K562 (cell line): ENCODE results near the gene ERRFI1. TPM values are rescaled to one million over a fixed set of nuclear protein-coding genes. Genes with fewer than 3 reads are reported as not detected.

Experiments
- ATAC-seq: fragments of 200-7000 bp; cut with Tn5 transposase; 3 replicates; pipeline ENCODE4 v1.9.1; 2020; ENCODE audit warnings: moderate library complexity
- BruUV-seq: library from RNA; stranded (reverse); fragments of 400-500 nt; replicated peaks from 2 replicates; lab custom pipeline; 2021; lab: Mats Ljungman, UMichigan
- CTCF ChIA-PET: fragments of 300-600 bp; formaldehyde crosslinking; extraction: SDS; loops from one replicate; lab custom pipeline; 2021; ENCODE audit warnings: low intra/inter-chr PET ratio; lab: Yijun Ruan, JAX
- POLR2A ChIA-PET: fragments of 300-600, 350-650 bp; sonication (Branson Sonifier 250); formaldehyde crosslinking; extraction: SDS; loops from one replicate; lab custom pipeline; 2021; ENCODE audit warnings: antibody characterized with exemption, inconsistent platforms; lab: Yijun Ruan, JAX
- DNase-seq, 4 experiments: peaks; one replicate each; pipeline versions ENCODE4 v3.0.0 to v3.0.0-alpha.2; 2011 to 2018; ENCODE audit warnings: low spot score in 3 of 4, mixed read lengths in 3 of 4; ENCODE audit errors: extremely low read depth in 1 of 4
- FAIRE-seq: peaks from 2 replicates; lab custom pipeline; 2011; peaks lifted over from hg19 to GRCh38; lab: Jason Lieb, UNC
- H2AFZ ChIP-seq: 2 replicates; pipeline ENCODE4 v1.6.0; 2011; ENCODE audit warnings: low read depth, low read length, control low read depth, inconsistent platforms
- H3K27ac ChIP-seq: fragments of 200-600 bp; 3 replicates; pipeline ENCODE4 v1.8.0; 2011; ENCODE audit warnings: low read depth, mild to moderate bottlenecking, control low read depth, inconsistent platforms, low read length, moderate library complexity, mixed read lengths; ENCODE audit errors: extremely low read depth
- H3K27me3 ChIP-seq, 2 experiments: fragments of 300-600 bp in 1 of 2; 2 replicates in 1 of 2; 3 replicates in 1 of 2; pipeline versions ENCODE4 v1.6.0 to v1.8.0; 2011; ENCODE audit warnings: inconsistent platforms in 2 of 2, low read length in 2 of 2, mild to moderate bottlenecking in 1 of 2, mixed read lengths in 1 of 2, moderate library complexity in 1 of 2; ENCODE audit not compliant: control insufficient read depth in 2 of 2, insufficient read depth in 2 of 2
- H3K36me3 ChIP-seq: fragments of 300-600 bp; 3 replicates; pipeline ENCODE4 v1.8.0; 2011; ENCODE audit warnings: mild to moderate bottlenecking, low read length, inconsistent platforms; ENCODE audit not compliant: control insufficient read depth, insufficient read depth
- H3K4me1 ChIP-seq, 2 experiments: fragments of 200-600 bp in 1 of 2; replicated peaks in 1 of 2; 2 replicates in 1 of 2; 3 replicates in 1 of 2; pipeline versions ENCODE4 v1.5.1 to v1.8.0; 2011; ENCODE audit warnings: inconsistent platforms in 2 of 2, low read length in 2 of 2, mild to moderate bottlenecking in 1 of 2, mixed read lengths in 1 of 2, moderate library complexity in 1 of 2; ENCODE audit not compliant: control insufficient read depth in 2 of 2, insufficient read depth in 2 of 2
- H3K4me2 ChIP-seq: 2 replicates; pipeline ENCODE4 v1.6.1; 2011; ENCODE audit warnings: low read length, control low read depth, inconsistent platforms, mixed read lengths; ENCODE audit not compliant: insufficient read depth
- H3K4me3 ChIP-seq: fragments of 200-600 bp; sonication (generic), shearing (Covaris generic); 2 replicates; pipeline ENCODE4 v1.5.1; 2016; ENCODE audit warnings: control low read depth, inconsistent platforms
- H3K79me2 ChIP-seq: fragments of 200-600 bp; 3 replicates; pipeline ENCODE4 v1.8.0; 2011; ENCODE audit warnings: low read length, inconsistent platforms; ENCODE audit not compliant: control insufficient read depth, insufficient read depth
- H3K9ac ChIP-seq, 2 experiments: 2 replicates each; pipeline versions ENCODE4 v1.6.0 to v1.6.1; 2011; ENCODE audit warnings: low read depth in 2 of 2, low read length in 2 of 2, control low read depth in 1 of 2, inconsistent platforms in 1 of 2, mild to moderate bottlenecking in 1 of 2, mixed read lengths in 1 of 2; ENCODE audit not compliant: insufficient read depth in 1 of 2
- H3K9me1 ChIP-seq: one replicate; pipeline ENCODE4 v1.6.0; 2011; ENCODE audit warnings: inconsistent platforms, mild to moderate bottlenecking, low read length, moderate library complexity; ENCODE audit not compliant: control insufficient read depth, insufficient read depth
- H3K9me3 ChIP-seq: replicated peaks from 2 replicates; pipeline ENCODE4 v1.5.1; 2011; ENCODE audit warnings: low read depth, low read length, inconsistent platforms; ENCODE audit not compliant: control insufficient read depth, insufficient read depth
- H4K20me1 ChIP-seq: replicated peaks from 2 replicates; pipeline ENCODE4 v1.6.1; 2011; ENCODE audit warnings: low read length, inconsistent platforms, mixed read lengths; ENCODE audit not compliant: control insufficient read depth, insufficient read depth
- CGGBP1 ChIP-seq: fragments of 250-450 bp; sonication (Bioruptor Pico); IDR thresholded peaks from 2 replicates; pipeline ENCODE4 v1.9.0; 2021; ENCODE audit warnings: mild to moderate bottlenecking
- ETV5 ChIP-seq: sonication (generic); formaldehyde crosslinking; IDR thresholded peaks from 2 replicates; pipeline ENCODE4 v1.4.0; 2020; ENCODE audit warnings: low read depth, mild to moderate bottlenecking, missing genetic modification reagents
- FOXK2 ChIP-seq, 2 experiments: fragments of 450-650 bp; IDR thresholded peaks in 1 of 2; conservative IDR thresholded peaks in 1 of 2; 2 replicates each; pipeline ENCODE4 v1.6.1; 2016; ENCODE audit warnings: low read depth in 2 of 2, mild to moderate bottlenecking in 1 of 2
- HNRNPLL ChIP-seq: fragments of 200-400 bp; formaldehyde crosslinking; IDR thresholded peaks from 2 replicates; pipeline ENCODE4 v1.6.1; 2017; ENCODE audit warnings: low read length, low read depth, mild to moderate bottlenecking; ENCODE audit not compliant: poor library complexity, severe bottlenecking
- TBL1XR1 ChIP-seq, 2 experiments: IDR thresholded peaks; 2 replicates each; pipeline ENCODE4 v1.6.1; 2012; ENCODE audit warnings: improper control_type of control experiment in 2 of 2, low read length in 2 of 2, mild to moderate bottlenecking in 1 of 2
- THAP7 ChIP-seq: fragments of 250-450 bp; sonication (Bioruptor Pico); IDR thresholded peaks from 2 replicates; pipeline ENCODE4 v1.5.0; 2021
- XRCC4 ChIP-seq: IDR thresholded peaks from one replicate; pipeline ENCODE4 v1.6.1; 2011; ENCODE audit not compliant: insufficient read depth, insufficient read length; ENCODE audit errors: extremely low read depth
- ZNF12 ChIP-seq: sonication (generic); formaldehyde crosslinking; IDR thresholded peaks from 2 replicates; pipeline ENCODE4 v1.4.0; 2020; ENCODE audit warnings: mild to moderate bottlenecking, missing genetic modification reagents
- ZNF384 ChIP-seq: IDR thresholded peaks from 2 replicates; pipeline ENCODE4 v1.6.1; 2012; ENCODE audit warnings: low read depth, low read length, improper control_type of control experiment
- WGBS: fragments of 100-300 bp; shearing (Covaris generic); methylation state at CpG from one replicate; pipeline ENCODE4 v1.1.6; 2016; ENCODE audit warnings: low coverage, mixed read lengths; ENCODE audit not compliant: insufficient coverage; ENCODE audit errors: missing lambda C conversion rate; 5-methylcytosine and 5-hydroxymethylcytosine counted together
- in situ Hi-C: fragments of 300-500 bp; cut with MboI; formaldehyde crosslinking; loops from 4 replicates; pipeline ENCODE4 v1.15.0; 2018; ENCODE audit warnings: inconsistent platforms, mixed read lengths
- intact Hi-C: fragments of 100-400 bp; cut with micrococcal nuclease; formaldehyde crosslinking; loops from 2 replicates; pipeline ENCODE4 v1.14.2; 2022
- polyA plus RNA-seq, 8 experiments: library from polyadenylated mRNA; depleted of rRNA in 4 of 8; stranded (reverse) in 5 of 8; unstranded in 3 of 8; fragments of >200 nt; fragmentation: Nextera tagmentation in 2 of 8; fragmentation: Illumina TruSeq in 1 of 8; extraction: Ambion mirVana in 2 of 8; extraction: Trizol in 1 of 8; gene quantifications; 2 replicates each; pipeline versions ENCODE4 v1.2.1 to v1.2.3, GENCODE V29; 2011 to 2014; ENCODE audit warnings: inconsistent platforms in 1 of 8, missing spikeins in 1 of 8
- total RNA-seq, 7 experiments: library from RNA; depleted of rRNA in 6 of 7; stranded (reverse); fragments of >200 nt in 6 of 7; fragmentation: Illumina TruSeq in 2 of 7; extraction: Trizol in 2 of 7; gene quantifications; 2 replicates each; pipeline versions ENCODE4 v1.2.1 to v1.2.3, GENCODE V29; 2011 to 2021; ENCODE audit warnings: low replicate concordance in 1 of 7
- TF ChIP-seq, protein P1 (sequence below): fragments of 250-450 bp; sonication (Bioruptor Pico); IDR thresholded peaks from 2 replicates; pipeline ENCODE4 v1.4.0; 2020; ENCODE audit warnings: mild to moderate bottlenecking, moderate library complexity, borderline replicate concordance
- TF ChIP-seq, protein P2 (sequence below): sonication (generic); formaldehyde crosslinking; IDR thresholded peaks from 2 replicates; pipeline ENCODE4 v1.8.1; 2023; ENCODE audit warnings: mild to moderate bottlenecking, missing genetic modification reagents

ERRFI1 gene
- total and polyA plus RNA-seq, 9 of the 15 experiments (the other 6 are each of a cell fraction or from before 2014, with no cell fraction given), result 0.67 to 4.4 (median 1.1) TPM

DNA sequence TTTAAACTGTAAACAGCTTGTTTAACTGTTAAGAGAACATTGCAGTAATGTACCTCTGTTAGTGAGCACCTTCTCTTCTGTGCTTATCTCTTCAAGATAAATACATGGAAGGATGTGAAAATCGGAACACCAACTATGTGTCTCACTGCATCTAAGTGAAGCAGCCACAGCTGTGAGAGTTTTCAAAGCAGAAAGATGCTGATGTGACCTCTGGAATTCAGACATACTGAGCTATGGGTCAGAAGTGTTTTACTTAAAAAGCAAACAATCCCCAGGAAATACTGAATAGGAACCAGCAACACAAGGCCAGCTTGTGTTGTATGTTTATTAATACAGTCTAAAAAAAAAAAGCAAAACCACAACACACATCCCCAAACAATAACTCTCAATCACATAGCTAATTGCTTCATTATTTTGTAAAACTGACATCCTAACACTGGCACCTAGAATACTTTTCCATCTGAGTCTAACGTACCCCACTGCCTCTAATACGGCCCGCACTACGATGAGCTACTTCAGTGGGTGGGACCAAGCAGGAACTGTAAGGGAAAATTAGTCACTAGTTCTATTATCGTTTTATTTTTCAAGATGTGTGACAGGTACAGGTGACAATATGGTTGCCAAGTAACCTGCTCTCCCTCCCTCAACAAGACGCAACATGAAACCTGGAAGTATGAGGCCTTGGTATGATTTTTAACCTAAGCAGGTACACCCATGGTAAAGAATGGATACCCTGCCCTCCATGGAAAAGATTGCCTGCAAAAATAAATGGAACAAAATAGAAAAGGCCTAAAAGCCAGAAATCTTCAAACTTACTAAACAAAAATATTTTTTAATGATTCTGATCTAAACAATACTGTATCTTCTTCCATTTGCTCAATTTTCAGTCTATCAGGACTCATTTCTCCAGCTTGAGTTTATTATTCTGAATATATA is 13.9 kb downstream of the ERRFI1 start:
- Histone ChIP-seq H3K36me3 (no peaks in the 10 kb centered on the region), H3K9me3 (no peaks in the 10 kb centered on the region), H3K9me1 (no peaks in the 10 kb centered on the region), H3K27me3 (no peaks in the 10 kb centered on the region), H3K27ac (no peak overlapping the region), H3K79me2 (no peaks in the 10 kb centered on the region), H2AFZ (no peak overlapping the region), H3K4me1 (peaks cover 0 to 7% of the 10 kb centered on the region in 2 experiments; a peak in 1 of 5 replicates), H3K9ac (no peak overlapping the region), H3K4me2 (no peak overlapping the region), H3K4me3 (no peak overlapping the region), H4K20me1 (no peaks in the 10 kb centered on the region; the same call in 1 of the 2 replicates)
- FAIRE-seq (no peak), ATAC-seq (no peak), DNase-seq (no peak)
- no TSS peak for BruUV-seq
- in situ Hi-C loops, result loop anchor here (5.0 to 10.0 kb wide), 2 partner anchors 35 to 347 kb away; no protein-coding TSS in a partner anchor
- intact Hi-C loops, result no loop called here
- ChIA-PET POLR2A (no interaction called here), CTCF (no interaction called here)
- WGBS, result 70% methylated on average over 7 of the region's 7 CpGs
- TF ChIP-seq CGGBP1 (CRISPR knock-in tag) (no peak), HNRNPLL (no peak), TBL1XR1 (IDR thresholded peaks at IDR 0.05; ENCODE audit: low read length in 2 of 2) (no peak), FOXK2 (conservative IDR thresholded peaks at IDR 0.05 in 1 of 2, IDR thresholded peaks at IDR 0.05 in 1 of 2; ENCODE audit: low read depth in 2 of 2) (no peak), THAP7 (CRISPR knock-in tag) (no peak), ZNF384 (no peak), ETV5 (no peak), XRCC4 (no peak), ZNF12 (CRISPR knock-in tag) (no peak)
- TF ChIP-seq, protein P1, sequence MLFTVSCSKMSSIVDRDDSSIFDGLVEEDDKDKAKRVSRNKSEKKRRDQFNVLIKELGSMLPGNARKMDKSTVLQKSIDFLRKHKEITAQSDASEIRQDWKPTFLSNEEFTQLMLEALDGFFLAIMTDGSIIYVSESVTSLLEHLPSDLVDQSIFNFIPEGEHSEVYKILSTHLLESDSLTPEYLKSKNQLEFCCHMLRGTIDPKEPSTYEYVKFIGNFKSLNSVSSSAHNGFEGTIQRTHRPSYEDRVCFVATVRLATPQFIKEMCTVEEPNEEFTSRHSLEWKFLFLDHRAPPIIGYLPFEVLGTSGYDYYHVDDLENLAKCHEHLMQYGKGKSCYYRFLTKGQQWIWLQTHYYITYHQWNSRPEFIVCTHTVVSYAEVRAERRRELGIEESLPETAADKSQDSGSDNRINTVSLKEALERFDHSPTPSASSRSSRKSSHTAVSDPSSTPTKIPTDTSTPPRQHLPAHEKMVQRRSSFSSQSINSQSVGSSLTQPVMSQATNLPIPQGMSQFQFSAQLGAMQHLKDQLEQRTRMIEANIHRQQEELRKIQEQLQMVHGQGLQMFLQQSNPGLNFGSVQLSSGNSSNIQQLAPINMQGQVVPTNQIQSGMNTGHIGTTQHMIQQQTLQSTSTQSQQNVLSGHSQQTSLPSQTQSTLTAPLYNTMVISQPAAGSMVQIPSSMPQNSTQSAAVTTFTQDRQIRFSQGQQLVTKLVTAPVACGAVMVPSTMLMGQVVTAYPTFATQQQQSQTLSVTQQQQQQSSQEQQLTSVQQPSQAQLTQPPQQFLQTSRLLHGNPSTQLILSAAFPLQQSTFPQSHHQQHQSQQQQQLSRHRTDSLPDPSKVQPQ, result no peak
- TF ChIP-seq, protein P2, sequence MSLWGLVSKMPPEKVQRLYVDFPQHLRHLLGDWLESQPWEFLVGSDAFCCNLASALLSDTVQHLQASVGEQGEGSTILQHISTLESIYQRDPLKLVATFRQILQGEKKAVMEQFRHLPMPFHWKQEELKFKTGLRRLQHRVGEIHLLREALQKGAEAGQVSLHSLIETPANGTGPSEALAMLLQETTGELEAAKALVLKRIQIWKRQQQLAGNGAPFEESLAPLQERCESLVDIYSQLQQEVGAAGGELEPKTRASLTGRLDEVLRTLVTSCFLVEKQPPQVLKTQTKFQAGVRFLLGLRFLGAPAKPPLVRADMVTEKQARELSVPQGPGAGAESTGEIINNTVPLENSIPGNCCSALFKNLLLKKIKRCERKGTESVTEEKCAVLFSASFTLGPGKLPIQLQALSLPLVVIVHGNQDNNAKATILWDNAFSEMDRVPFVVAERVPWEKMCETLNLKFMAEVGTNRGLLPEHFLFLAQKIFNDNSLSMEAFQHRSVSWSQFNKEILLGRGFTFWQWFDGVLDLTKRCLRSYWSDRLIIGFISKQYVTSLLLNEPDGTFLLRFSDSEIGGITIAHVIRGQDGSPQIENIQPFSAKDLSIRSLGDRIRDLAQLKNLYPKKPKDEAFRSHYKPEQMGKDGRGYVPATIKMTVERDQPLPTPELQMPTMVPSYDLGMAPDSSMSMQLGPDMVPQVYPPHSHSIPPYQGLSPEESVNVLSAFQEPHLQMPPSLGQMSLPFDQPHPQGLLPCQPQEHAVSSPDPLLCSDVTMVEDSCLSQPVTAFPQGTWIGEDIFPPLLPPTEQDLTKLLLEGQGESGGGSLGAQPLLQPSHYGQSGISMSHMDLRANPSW (CRISPR knock-in tag), result no peak
